Endothelial cell (in vitro differentiated cells): ENCODE measurements around the gene ARSG. TPM values are rescaled to one million over a fixed set of nuclear protein-coding genes. Genes with fewer than 3 reads are reported as not detected.

Experiments used
- DNase-seq: peaks from one replicate; pipeline ENCODE4 v3.0.0; 2021; ENCODE audit warnings: low spot score
- H3K27ac Mint-ChIP-seq: one replicate; pipeline ENCODE4 v1.8.0; 2021; ENCODE audit warnings: mixed read lengths, inconsistent platforms; ENCODE audit not compliant: unreplicated experiment
- H3K27me3 Mint-ChIP-seq: one replicate; pipeline ENCODE4 v1.8.0; 2021; ENCODE audit warnings: mild to moderate bottlenecking, moderate library complexity, mixed read lengths, inconsistent platforms; ENCODE audit not compliant: unreplicated experiment
- H3K36me3 Mint-ChIP-seq: one replicate; pipeline ENCODE4 v1.8.0; 2021; ENCODE audit warnings: mild to moderate bottlenecking, low read depth, mixed read lengths, inconsistent platforms; ENCODE audit not compliant: unreplicated experiment
- H3K4me1 Mint-ChIP-seq: one replicate; pipeline ENCODE4 v1.8.0; 2021; ENCODE audit warnings: mild to moderate bottlenecking, mixed read lengths, inconsistent platforms; ENCODE audit not compliant: unreplicated experiment
- H3K4me3 Mint-ChIP-seq: one replicate; pipeline ENCODE4 v1.8.0; 2021; ENCODE audit warnings: mild to moderate bottlenecking, mixed read lengths, inconsistent platforms; ENCODE audit not compliant: unreplicated experiment
- H3K9me3 Mint-ChIP-seq: one replicate; pipeline ENCODE4 v1.8.0; 2021; ENCODE audit warnings: mixed read lengths, inconsistent platforms; ENCODE audit not compliant: unreplicated experiment
- CTCF ChIP-seq: fragments of 200-600 bp; sonication (generic); IDR thresholded peaks from one replicate; pipeline ENCODE4 v1.5.0; 2021; ENCODE audit warnings: antibody characterized with exemption; ENCODE audit not compliant: unreplicated experiment
- total RNA-seq: library from RNA; stranded (reverse); fragmentation: NEBNext Ultra II Directional; extraction: Animal tissue kit (Norgen Biotek cat#: 25700); gene quantifications from one replicate; pipeline ENCODE4 v1.2.1, GENCODE V29; 2021; ENCODE audit not compliant: unreplicated experiment

The ARSG gene
- total RNA-seq, 1 donor from 2014 or later: 9.8 TPM

- no peak for TF ChIP-seq CTCF
- peaks cover 11% of the 10 kb centered on the region for H3K4me1 Mint-ChIP-seq
- H3K27me3 Mint-ChIP-seq: no peaks in the 10 kb centered on the region
- H3K9me3 Mint-ChIP-seq: no peaks in the 10 kb centered on the region
- no peak overlapping the region for H3K27ac Mint-ChIP-seq
- no peak overlapping the region for H3K4me3 Mint-ChIP-seq
- H3K36me3 Mint-ChIP-seq: no peaks in the 10 kb centered on the region
- no peak for DNase-seq
These were observed 26.2 kb downstream of the ARSG start for GRCh38 chr17:68317458-68317857.

GRCh38 chr17:68318103-68318991 lies 27.1 kb downstream of the ARSG start:
- no peak overlapping the region for H3K27ac Mint-ChIP-seq
- H3K36me3 Mint-ChIP-seq: no peaks in the 10 kb centered on the region
- no peak for TF ChIP-seq CTCF
- H3K4me3 Mint-ChIP-seq: no peak overlapping the region
- H3K27me3 Mint-ChIP-seq: no peaks in the 10 kb centered on the region
- peaks cover 4% of the 10 kb centered on the region for H3K4me1 Mint-ChIP-seq
- H3K9me3 Mint-ChIP-seq: no peaks in the 10 kb centered on the region
- no peak for DNase-seq

- Mint-ChIP-seq H3K27me3 (no peaks in the 10 kb centered on the region), H3K9me3 (no peaks in the 10 kb centered on the region), H3K4me1 (peaks cover 7% of the 10 kb centered on the region), H3K36me3 (no peaks in the 10 kb centered on the region), H3K4me3 (no peak overlapping the region), H3K27ac (no peak overlapping the region)
- DNase-seq: no peak
- no peak for TF ChIP-seq CTCF
These were observed 28.3 kb downstream of the ARSG start for GRCh38 chr17:68319410-68320162.

- Mint-ChIP-seq H3K36me3 (no peaks in the 10 kb centered on the region), H3K4me1 (peaks cover 7% of the 10 kb centered on the region), H3K27ac (no peak overlapping the region)
These were observed 29.1 kb downstream of the ARSG start for GRCh38 chr17:68320311-68320865.

More at GRCh38 chr17:68320311-68320865, 29.1 kb downstream of the ARSG start:
- TF ChIP-seq CTCF: no peak
- DNase-seq: no peak
- no peaks in the 10 kb centered on the region for H3K27me3 Mint-ChIP-seq
- no peaks in the 10 kb centered on the region for H3K9me3 Mint-ChIP-seq
- no peak overlapping the region for H3K4me3 Mint-ChIP-seq
